Measurements from ENCODE around the gene TMEM106C. TPM values are rescaled to one million over a fixed set of nuclear protein-coding genes. Genes with fewer than 3 reads are reported as not detected.

The TMEM106C gene
- polyA plus RNA-seq, 1 experiment, result 93.7 TPM

- CTCF ChIA-PET, result interaction anchor here (0.6 kb wide), 1 partner anchor 18 kb away, joined by 3 read pairs; no protein-coding TSS in a partner anchor
- Histone ChIP-seq H3K4me3 (ENCODE audit: low read depth, low read length) (no peak overlapping the region), H3K27ac (ENCODE audit: low read depth, low read length) (no peak overlapping the region), H3K9me3 (ENCODE audit: control insufficient read depth, insufficient read depth, low read length) (no peaks in the 10 kb centered on the region; the same call in 1 of the 2 replicates), H3K27me3 (ENCODE audit: control insufficient read depth, insufficient read depth, low read length) (peaks cover 74% of the 10 kb centered on the region)
- TF ChIP-seq CTCF (IDR thresholded peaks at IDR 0.05; ENCODE audit: low read depth, low read length), result no peak
- no peak for DNase-seq (ENCODE audit: low read depth, low spot score)
- POLR2A ChIA-PET, result interaction anchor here (0.5 kb wide), 1 partner anchor 318 kb away, joined by 3 read pairs; no protein-coding TSS in a partner anchor
Measured at GRCh38 chr12:48008349-48008748, 45.0 kb downstream of the TMEM106C start.

DNA sequence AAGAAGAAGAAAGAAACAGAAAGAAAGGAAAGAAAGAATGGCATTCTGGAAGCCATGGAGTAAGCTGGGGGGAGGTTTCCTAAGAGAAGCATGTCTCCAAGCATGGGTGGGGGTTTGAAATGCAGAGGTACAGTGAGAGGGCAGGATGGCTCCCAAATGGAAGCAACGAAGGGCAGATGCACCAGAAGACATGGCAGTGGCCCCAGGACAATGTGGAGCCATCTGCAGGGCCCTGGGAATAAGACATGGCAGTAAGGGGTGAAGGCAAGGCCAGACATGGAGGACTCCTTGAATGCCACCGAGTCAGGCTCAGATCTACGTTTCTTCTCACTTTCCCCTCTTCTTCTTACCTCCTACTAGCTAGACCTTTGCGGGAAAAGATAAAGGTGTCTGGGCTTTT, 45.6 kb downstream of the TMEM106C start:
- no peak overlapping the region for H3K27ac ChIP-seq (ENCODE audit: low read depth, low read length)
- DNase-seq (ENCODE audit: low read depth, low spot score), result no peak
- H3K9me3 ChIP-seq (ENCODE audit: control insufficient read depth, insufficient read depth, low read length), result no peaks in the 10 kb centered on the region; the same call in 1 of the 2 replicates
- ChIA-PET CTCF (no interaction called here), POLR2A (no interaction called here)
- TF ChIP-seq CTCF (IDR thresholded peaks at IDR 0.05; ENCODE audit: low read depth, low read length), result no peak
- H3K4me3 ChIP-seq (ENCODE audit: low read depth, low read length), result no peak overlapping the region
- peaks cover 68% of the 10 kb centered on the region for H3K27me3 ChIP-seq (ENCODE audit: control insufficient read depth, insufficient read depth, low read length)

DNA sequence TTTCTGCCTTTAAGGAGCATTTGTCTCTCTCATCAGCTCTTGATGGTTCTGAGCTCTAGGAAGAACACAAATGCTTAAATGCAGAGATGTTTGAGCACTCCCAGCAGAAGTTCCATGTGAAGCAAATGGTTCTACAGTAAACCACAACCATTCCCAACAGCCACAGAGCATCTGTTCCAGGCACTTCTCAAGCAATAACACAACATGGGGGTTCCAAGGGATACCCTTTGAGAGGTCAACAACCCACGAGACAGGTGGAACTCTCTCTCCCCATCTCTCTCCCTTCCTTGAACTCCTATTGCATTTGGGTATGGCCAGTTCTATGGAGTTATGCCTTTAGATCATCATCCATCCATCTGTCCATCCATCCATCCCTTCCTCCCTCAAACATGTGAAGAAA, 46.1 kb downstream of the TMEM106C start:
- no peak for DNase-seq (ENCODE audit: low read depth, low spot score)
- H3K27me3 ChIP-seq (ENCODE audit: control insufficient read depth, insufficient read depth, low read length), result peaks cover 64% of the 10 kb centered on the region
- no peaks in the 10 kb centered on the region; the same call in 1 of the 2 replicates for H3K9me3 ChIP-seq (ENCODE audit: control insufficient read depth, insufficient read depth, low read length)
- ChIA-PET CTCF (no interaction called here), POLR2A (no interaction called here)
- no peak for TF ChIP-seq CTCF (IDR thresholded peaks at IDR 0.05; ENCODE audit: low read depth, low read length)
- no peak overlapping the region for H3K27ac ChIP-seq (ENCODE audit: low read depth, low read length)
- no peak overlapping the region for H3K4me3 ChIP-seq (ENCODE audit: low read depth, low read length)

DNA sequence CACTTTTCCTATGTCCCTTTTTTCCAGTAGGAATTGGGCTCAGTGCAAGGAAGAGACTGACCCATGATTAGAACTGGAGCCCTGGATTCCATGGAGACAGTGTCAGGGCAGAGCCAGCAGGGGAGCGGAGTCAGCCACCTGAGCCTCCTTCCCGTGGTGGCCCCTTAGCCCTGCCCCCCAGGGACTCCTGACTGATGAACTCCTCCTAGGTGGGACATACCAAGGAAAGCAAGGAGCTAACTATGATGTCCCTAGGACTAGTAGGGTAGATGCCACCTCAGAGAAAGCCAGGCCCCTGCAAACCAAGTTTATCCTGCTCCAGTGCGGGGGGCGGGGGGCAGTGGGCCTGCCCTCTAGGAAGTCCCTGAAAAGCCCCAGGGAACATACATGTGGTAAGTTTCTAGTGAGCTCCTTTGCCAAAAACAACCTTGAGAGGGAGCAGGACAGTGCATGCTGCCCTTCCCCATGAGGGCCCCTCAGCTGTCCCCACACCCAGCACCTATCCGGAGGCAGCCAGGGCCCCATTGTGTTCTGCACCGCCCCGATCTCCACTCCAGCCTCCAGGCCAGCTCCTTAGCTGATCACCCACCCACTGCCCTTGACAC, 47.1 kb downstream of the TMEM106C start:
- no peak for TF ChIP-seq CTCF (IDR thresholded peaks at IDR 0.05; ENCODE audit: low read depth, low read length)
- Histone ChIP-seq H3K27ac (ENCODE audit: low read depth, low read length) (no peak overlapping the region), H3K27me3 (ENCODE audit: control insufficient read depth, insufficient read depth, low read length) (peaks cover 63% of the 10 kb centered on the region), H3K9me3 (ENCODE audit: control insufficient read depth, insufficient read depth, low read length) (no peaks in the 10 kb centered on the region), H3K4me3 (ENCODE audit: low read depth, low read length) (no peak overlapping the region)
- ChIA-PET POLR2A (no interaction called here), CTCF (no interaction called here)
- DNase-seq (ENCODE audit: low read depth, low spot score), result no peak

GRCh38 chr12:48012070-48012469, 48.7 kb downstream of the TMEM106C start:
- H3K27ac ChIP-seq (ENCODE audit: low read depth, low read length), result no peak overlapping the region
- DNase-seq (ENCODE audit: low read depth, low spot score), result no peak
- peaks cover 54% of the 10 kb centered on the region for H3K27me3 ChIP-seq (ENCODE audit: control insufficient read depth, insufficient read depth, low read length)
- no peaks in the 10 kb centered on the region for H3K9me3 ChIP-seq (ENCODE audit: control insufficient read depth, insufficient read depth, low read length)
- no peak overlapping the region for H3K4me3 ChIP-seq (ENCODE audit: low read depth, low read length)
- no peak for TF ChIP-seq CTCF (IDR thresholded peaks at IDR 0.05; ENCODE audit: low read depth, low read length)
- ChIA-PET CTCF (no interaction called here), POLR2A (no interaction called here)

Measured in AG04450 (cell line).